Vagina (tissue), 2 donors: ENCODE measurements around the gene SEMA6D.

Experiments
- POLR2A ChIP-seq, 2 donors: fragments of 450-650 bp; IDR thresholded peaks; one replicate each; pipeline ENCODE4 v1.6.1; 2017; ENCODE audit warnings: antibody characterized with exemption in 2 of 2, mild to moderate bottlenecking in 2 of 2, moderate library complexity in 2 of 2
- POLR2AphosphoS5 ChIP-seq, 2 donors: sonication (generic); formaldehyde crosslinking; IDR thresholded peaks; one replicate each; pipeline ENCODE4 v1.9.0; 2017; ENCODE audit warnings: antibody characterized with exemption in 2 of 2, mild to moderate bottlenecking in 2 of 2, low read depth in 1 of 2; ENCODE audit not compliant: insufficient read depth in 1 of 2
- TF ChIP-seq, protein P1 (sequence below), 3 experiments: fragments of 450-650 bp in 2 of 3; fragments of 200-600 bp in 1 of 3; sonication (generic) in 1 of 3; IDR thresholded peaks; one replicate each; pipeline ENCODE4 v1.5.1; 2017 to 2019; ENCODE audit warnings: antibody characterized with exemption in 3 of 3, mild to moderate bottlenecking in 2 of 3, moderate library complexity in 2 of 3

DNA sequence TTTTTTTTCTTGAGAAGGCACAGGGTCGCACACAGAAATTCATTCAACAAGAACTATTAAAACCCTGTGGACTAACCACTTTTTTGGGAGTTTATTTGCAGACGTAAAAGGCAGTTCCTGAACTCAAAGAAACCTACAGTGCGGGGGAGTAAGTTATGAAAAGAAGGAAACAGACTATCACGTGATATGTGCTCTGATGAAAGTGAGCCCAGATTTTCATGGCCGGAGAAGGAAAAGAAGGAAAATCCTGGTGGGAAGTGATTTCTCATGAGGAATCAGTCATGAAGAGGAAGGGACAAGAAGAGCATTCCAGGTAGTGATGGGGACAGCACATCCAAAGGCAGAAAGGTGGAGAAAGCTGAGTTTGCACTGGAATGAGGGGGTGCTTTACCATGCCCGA, 26.1 kb downstream of the SEMA6D start:
- TF ChIP-seq, protein P1, sequence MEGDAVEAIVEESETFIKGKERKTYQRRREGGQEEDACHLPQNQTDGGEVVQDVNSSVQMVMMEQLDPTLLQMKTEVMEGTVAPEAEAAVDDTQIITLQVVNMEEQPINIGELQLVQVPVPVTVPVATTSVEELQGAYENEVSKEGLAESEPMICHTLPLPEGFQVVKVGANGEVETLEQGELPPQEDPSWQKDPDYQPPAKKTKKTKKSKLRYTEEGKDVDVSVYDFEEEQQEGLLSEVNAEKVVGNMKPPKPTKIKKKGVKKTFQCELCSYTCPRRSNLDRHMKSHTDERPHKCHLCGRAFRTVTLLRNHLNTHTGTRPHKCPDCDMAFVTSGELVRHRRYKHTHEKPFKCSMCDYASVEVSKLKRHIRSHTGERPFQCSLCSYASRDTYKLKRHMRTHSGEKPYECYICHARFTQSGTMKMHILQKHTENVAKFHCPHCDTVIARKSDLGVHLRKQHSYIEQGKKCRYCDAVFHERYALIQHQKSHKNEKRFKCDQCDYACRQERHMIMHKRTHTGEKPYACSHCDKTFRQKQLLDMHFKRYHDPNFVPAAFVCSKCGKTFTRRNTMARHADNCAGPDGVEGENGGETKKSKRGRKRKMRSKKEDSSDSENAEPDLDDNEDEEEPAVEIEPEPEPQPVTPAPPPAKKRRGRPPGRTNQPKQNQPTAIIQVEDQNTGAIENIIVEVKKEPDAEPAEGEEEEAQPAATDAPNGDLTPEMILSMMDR (IDR thresholded peaks at IDR 0.05): no peak
- TF ChIP-seq POLR2A (IDR thresholded peaks at IDR 0.05) (no peak), POLR2AphosphoS5 (IDR thresholded peaks at IDR 0.05; ENCODE audit: insufficient read depth in 1 of 2, low read depth in 1 of 2) (no peak)
